Coronary artery (tissue), 2 donors: ENCODE results near the gene IGSF3.

ENCODE experiments used
- DNase-seq: peaks from one replicate; pipeline ENCODE4 v3.0.0-alpha.2; 2017; ENCODE audit warnings: low spot score
- H3K27ac ChIP-seq, 2 donors: fragments of 200-600 bp; sonication (generic); one replicate each; pipeline ENCODE4 v1.5.1; 2016 to 2019
- H3K4me3 ChIP-seq: fragments of 200-600 bp; sonication (generic); 2 replicates; pipeline ENCODE4 v1.5.1; 2016; ENCODE audit warnings: mild to moderate bottlenecking, moderate library complexity
- TF ChIP-seq, protein P1 (sequence below): fragments of 200-600 bp; sonication (generic); IDR thresholded peaks from one replicate; pipeline ENCODE4 v1.5.1; 2019; ENCODE audit warnings: antibody characterized with exemption

Gene IGSF3

DNA sequence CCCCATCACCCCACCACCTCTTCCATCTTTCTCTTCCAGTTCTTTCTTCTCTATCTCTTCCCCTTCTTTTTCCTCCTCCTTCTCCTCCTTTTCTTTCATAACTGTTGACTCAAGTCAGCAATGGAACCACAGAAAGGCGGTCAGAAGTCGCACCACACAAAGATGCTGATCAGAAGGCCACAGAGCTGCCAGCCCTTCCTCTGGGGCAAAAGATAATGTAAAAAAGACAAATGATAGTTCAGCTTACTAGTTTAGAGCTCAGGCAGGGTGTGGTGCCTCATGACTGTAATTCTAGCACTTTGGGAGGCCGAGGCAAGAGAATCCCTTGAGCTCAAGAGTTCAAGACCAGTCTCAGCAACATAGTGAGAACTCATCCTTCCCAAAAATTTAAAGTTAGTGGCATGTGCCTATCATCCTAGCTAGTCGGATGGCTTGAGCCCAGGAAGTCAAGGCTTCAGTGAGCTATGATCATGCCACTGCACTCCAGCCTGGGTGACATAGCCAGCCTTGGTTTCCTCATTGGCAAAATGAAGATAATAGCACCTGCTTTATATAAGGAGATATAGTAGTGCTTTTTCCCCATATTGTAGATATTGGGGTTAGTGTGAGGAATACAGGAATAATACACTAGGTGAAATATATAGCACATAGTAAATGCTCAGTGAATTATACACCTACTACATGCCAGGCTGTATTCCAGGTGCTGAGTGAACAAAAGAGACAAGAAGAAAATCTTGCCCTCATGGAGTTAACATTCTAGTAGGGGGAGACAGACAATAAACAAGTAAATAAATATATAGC, 12.5 kb upstream of the IGSF3 start:
- H3K27ac ChIP-seq: no peak overlapping the region
- no peak for DNase-seq
- TF ChIP-seq, protein P1, sequence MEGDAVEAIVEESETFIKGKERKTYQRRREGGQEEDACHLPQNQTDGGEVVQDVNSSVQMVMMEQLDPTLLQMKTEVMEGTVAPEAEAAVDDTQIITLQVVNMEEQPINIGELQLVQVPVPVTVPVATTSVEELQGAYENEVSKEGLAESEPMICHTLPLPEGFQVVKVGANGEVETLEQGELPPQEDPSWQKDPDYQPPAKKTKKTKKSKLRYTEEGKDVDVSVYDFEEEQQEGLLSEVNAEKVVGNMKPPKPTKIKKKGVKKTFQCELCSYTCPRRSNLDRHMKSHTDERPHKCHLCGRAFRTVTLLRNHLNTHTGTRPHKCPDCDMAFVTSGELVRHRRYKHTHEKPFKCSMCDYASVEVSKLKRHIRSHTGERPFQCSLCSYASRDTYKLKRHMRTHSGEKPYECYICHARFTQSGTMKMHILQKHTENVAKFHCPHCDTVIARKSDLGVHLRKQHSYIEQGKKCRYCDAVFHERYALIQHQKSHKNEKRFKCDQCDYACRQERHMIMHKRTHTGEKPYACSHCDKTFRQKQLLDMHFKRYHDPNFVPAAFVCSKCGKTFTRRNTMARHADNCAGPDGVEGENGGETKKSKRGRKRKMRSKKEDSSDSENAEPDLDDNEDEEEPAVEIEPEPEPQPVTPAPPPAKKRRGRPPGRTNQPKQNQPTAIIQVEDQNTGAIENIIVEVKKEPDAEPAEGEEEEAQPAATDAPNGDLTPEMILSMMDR: no peak
- no peak overlapping the region for H3K4me3 ChIP-seq

DNA sequence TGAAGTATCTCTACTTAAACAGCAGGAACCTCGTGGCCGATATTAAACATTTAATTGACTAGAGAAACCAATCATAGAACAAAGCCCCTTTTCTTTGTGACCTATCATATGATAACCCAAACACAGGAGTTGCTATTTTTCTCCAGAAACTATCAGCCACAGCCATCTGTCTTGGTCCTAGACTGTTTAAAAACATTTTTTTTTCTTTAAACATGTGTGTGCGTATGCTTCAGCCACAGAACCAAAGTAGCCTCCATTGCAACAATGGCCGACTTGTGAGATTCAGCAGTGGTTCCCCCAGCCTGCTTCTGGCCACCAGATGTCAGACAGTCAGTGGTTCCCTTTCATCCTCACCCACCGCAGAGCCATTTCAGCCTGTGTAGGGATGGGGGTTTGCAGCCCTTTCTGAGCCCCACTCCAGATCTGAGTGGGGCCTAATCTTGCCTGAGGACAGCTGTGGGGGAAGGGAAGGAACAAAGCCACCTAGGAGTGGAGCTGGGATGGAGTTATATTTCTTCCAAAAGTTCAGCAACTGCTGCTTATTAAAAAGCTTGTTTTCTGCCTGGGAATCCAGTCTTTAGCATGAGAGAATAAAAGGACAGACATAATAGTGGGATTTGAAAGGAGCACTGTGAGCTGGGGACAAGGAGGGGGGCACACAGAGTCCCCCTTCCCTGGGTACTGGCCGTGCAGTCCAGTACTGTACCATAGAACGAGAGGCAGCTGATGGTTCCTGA, 11.7 kb upstream of the IGSF3 start:
- DNase-seq: no peak
- Histone ChIP-seq H3K27ac (no peak overlapping the region), H3K4me3 (no peak overlapping the region)
- TF ChIP-seq, protein P1: no peak

DNA sequence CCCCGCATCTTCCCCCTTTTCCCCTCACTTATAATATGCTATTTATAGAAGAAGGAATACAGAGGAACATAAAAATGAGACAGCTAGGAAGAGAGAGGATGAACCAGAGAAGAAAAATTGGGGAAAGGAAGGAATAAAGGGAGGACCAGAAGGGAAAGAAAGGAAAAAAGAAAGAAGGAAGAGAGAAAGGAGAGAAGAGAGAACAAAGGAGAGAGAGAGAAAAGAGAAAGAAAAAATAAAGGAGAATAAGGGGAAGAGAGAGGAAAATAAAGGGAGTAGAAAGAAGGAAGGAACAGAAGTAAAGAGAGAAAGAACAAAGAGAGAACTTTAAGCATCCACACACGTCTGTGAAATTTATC, 11.2 kb upstream of the IGSF3 start:
- Histone ChIP-seq H3K4me3 (no peak overlapping the region), H3K27ac (no peak overlapping the region)
- no peak for DNase-seq
- TF ChIP-seq, protein P1: no peak

DNA sequence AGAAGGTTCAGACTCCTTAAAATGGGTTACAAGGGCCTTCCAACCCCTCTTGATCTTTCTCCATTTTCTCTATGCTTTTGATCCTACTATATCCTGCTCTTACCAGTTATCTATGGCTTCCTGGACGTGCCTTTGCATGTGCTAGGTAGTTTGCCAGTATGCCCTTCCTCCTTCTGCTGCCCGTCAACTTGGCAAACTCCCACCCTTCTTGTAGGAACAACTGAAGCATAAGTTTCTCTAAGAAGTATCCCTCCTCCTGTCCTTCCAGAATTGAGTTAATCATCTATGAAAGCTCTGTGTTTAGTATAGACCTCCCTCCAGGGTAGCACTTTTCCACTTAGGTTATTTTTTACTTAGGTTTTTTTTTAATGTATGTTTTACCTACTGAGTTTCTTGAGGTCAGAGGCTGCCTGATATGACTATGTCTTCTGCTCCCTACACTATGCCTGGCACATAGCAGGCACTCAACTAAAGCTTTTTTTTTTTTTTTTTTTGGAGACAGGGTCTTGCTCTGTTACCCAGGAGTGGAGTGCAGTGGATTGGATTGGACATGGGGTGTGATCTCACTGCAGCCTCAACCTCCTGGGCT, 10.0 kb upstream of the IGSF3 start:
- DNase-seq: no peak
- TF ChIP-seq, protein P1: no peak
- no peak overlapping the region for H3K27ac ChIP-seq
- no peak overlapping the region for H3K4me3 ChIP-seq

DNA sequence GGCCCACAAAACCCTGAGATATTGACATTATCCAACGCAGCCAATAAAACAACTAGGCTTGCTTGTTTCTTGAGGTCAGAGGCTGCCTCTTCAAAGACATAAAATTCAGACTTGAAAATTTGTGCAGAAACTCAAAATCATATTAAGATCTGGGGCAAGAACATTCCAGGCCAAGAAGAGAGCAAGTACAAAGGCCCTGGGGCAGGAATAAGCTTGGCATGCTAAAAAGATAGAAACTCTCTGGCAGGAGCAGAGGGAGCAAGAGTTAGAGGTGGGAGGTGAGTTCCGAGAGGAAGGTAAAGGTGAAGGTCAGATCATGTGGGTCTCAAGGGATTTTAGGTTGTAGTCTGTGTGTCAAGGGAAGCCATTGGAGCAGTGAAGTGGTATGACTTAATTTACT, 8.8 kb upstream of the IGSF3 start:
- TF ChIP-seq, protein P1: no peak
- DNase-seq: no peak
- H3K27ac ChIP-seq: no peak overlapping the region
- H3K4me3 ChIP-seq: no peak overlapping the region

DNA sequence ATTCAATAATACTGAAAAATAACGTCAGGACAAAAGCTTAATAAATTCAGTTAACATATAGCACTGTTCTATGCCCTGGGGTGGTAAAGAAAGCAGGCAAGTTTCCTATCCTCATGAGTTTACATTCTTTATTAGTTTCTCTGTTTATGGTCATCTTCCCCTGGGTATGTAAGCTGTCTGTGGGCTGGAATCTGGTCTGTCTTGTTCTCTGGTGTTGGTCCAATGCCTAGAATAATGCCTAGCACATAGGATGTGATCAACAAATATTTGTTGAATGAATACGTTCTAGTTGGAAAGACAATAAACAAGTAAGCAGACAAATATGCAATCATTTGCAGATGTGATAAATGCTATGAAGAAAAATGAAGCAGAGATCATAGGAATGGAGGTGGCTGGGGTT, 7.2 kb upstream of the IGSF3 start:
- DNase-seq: no peak
- no peak overlapping the region for H3K4me3 ChIP-seq
- H3K27ac ChIP-seq: no peak overlapping the region
- TF ChIP-seq, protein P1: no peak
